H9 (cell line): ENCODE results near the gene ERCC6L. TPM values are rescaled to one million over a fixed set of nuclear protein-coding genes. Genes with fewer than 3 reads are reported as not detected.

ENCODE experiments used
- DNase-seq: peaks from one replicate; pipeline ENCODE4 v3.0.0-alpha.2; 2017
- H2AFZ ChIP-seq: one replicate; pipeline ENCODE4 v1.6.1; 2013; ENCODE audit warnings: mild to moderate bottlenecking, low read length, control low read depth, moderate library complexity
- H2AK5ac ChIP-seq: 2 replicates; pipeline ENCODE4 v1.6.1; 2013; ENCODE audit warnings: low read length, control low read depth, mixed read lengths; ENCODE audit not compliant: insufficient read length
- H2BK120ac ChIP-seq: one replicate; pipeline ENCODE4 v1.6.1; 2013; ENCODE audit warnings: low read depth, mild to moderate bottlenecking, low read length, control low read depth, inconsistent platforms; ENCODE audit not compliant: poor library complexity, severe bottlenecking
- H2BK12ac ChIP-seq: 2 replicates; pipeline ENCODE4 v1.6.1; 2013; ENCODE audit warnings: low read length, control low read depth, mixed read lengths, low read depth; ENCODE audit not compliant: insufficient read length
- H2BK15ac ChIP-seq: 2 replicates; pipeline ENCODE4 v1.6.1; 2013; ENCODE audit warnings: low read depth, low read length, control low read depth
- H2BK20ac ChIP-seq: one replicate; pipeline ENCODE4 v1.6.1; 2013; ENCODE audit warnings: low read depth, mild to moderate bottlenecking, low read length, control low read depth, inconsistent platforms; ENCODE audit not compliant: poor library complexity, severe bottlenecking
- H2BK5ac ChIP-seq: 2 replicates; pipeline ENCODE4 v1.6.1; 2013; ENCODE audit warnings: low read length, control low read depth, mixed read lengths; ENCODE audit not compliant: insufficient read length
- H3K14ac ChIP-seq: 2 replicates; pipeline ENCODE4 v1.6.1; 2013; ENCODE audit warnings: low read length, control low read depth; ENCODE audit not compliant: insufficient read depth
- H3K18ac ChIP-seq: 2 replicates; pipeline ENCODE4 v1.6.1; 2013; ENCODE audit warnings: low read depth, mild to moderate bottlenecking, mixed read lengths, low read length, control low read depth; ENCODE audit not compliant: insufficient read length
- H3K23ac ChIP-seq: 2 replicates; pipeline ENCODE4 v1.6.1; 2013; ENCODE audit warnings: low read length, control low read depth, mixed read lengths, low read depth; ENCODE audit not compliant: insufficient read length
- H3K23me2 ChIP-seq: 2 replicates; pipeline ENCODE4 v1.6.1; 2013; ENCODE audit warnings: low read depth, mild to moderate bottlenecking, mixed read lengths, low read length, control low read depth; ENCODE audit not compliant: insufficient read length, poor library complexity, severe bottlenecking
- H3K27ac ChIP-seq: 2 replicates; pipeline ENCODE4 v1.5.1; 2013; ENCODE audit warnings: low read length, control low read depth, mixed read lengths, low read depth; ENCODE audit not compliant: insufficient read length
- H3K27me3 ChIP-seq: 2 replicates; pipeline ENCODE4 v1.6.1; 2013; ENCODE audit warnings: low read length, control low read depth, inconsistent platforms; ENCODE audit not compliant: insufficient read depth
- H3K4ac ChIP-seq: 2 replicates; pipeline ENCODE4 v1.6.1; 2013; ENCODE audit warnings: low read depth, mild to moderate bottlenecking, control low read depth, inconsistent platforms, low read length, moderate library complexity
- H3K4me1 ChIP-seq: 2 replicates; pipeline ENCODE4 v1.6.1; 2013; ENCODE audit warnings: low read length, control low read depth, inconsistent platforms; ENCODE audit not compliant: insufficient read depth
- H3K4me2 ChIP-seq: 2 replicates; pipeline ENCODE4 v1.6.1; 2013; ENCODE audit warnings: low read length, control low read depth, mixed read lengths; ENCODE audit not compliant: insufficient read length, insufficient read depth
- H3K56ac ChIP-seq: 2 replicates; pipeline ENCODE4 v1.6.1; 2013; ENCODE audit warnings: low read depth, mild to moderate bottlenecking, mixed read lengths, low read length, control low read depth; ENCODE audit not compliant: insufficient read length
- H3K79me1 ChIP-seq: 2 replicates; pipeline ENCODE4 v1.6.1; 2013; ENCODE audit warnings: low read depth, mild to moderate bottlenecking, moderate library complexity, low read length, control low read depth, inconsistent platforms; ENCODE audit not compliant: insufficient read depth, poor library complexity, severe bottlenecking
- H3K79me2 ChIP-seq: 2 replicates; pipeline ENCODE4 v1.6.1; 2013; ENCODE audit warnings: low read length, control low read depth, inconsistent platforms; ENCODE audit not compliant: insufficient read depth
- H3K9ac ChIP-seq: 2 replicates; pipeline ENCODE4 v1.6.1; 2013; ENCODE audit warnings: low read length, control low read depth, mixed read lengths; ENCODE audit not compliant: insufficient read length; ENCODE audit errors: extremely low read depth
- H3K9me3 ChIP-seq: one replicate; pipeline ENCODE4 v1.6.1; 2013; ENCODE audit warnings: low read depth, low read length, inconsistent platforms; ENCODE audit not compliant: control insufficient read depth
- H3T11ph ChIP-seq: one replicate; pipeline ENCODE4 v1.6.1; 2013; ENCODE audit warnings: mild to moderate bottlenecking, low read length, control low read depth, inconsistent platforms
- H4K20me1 ChIP-seq: one replicate; pipeline ENCODE4 v1.6.1; 2013; ENCODE audit not compliant: control insufficient read depth, insufficient read length, insufficient read depth
- H4K5ac ChIP-seq: 2 replicates; pipeline ENCODE4 v1.6.1; 2013; ENCODE audit warnings: low read depth, mild to moderate bottlenecking, mixed read lengths, low read length, control low read depth; ENCODE audit not compliant: insufficient read length
- H4K8ac ChIP-seq: replicated peaks from 2 replicates; pipeline ENCODE4 v1.6.1; 2013; ENCODE audit warnings: low read length, control low read depth, mixed read lengths, low read depth; ENCODE audit not compliant: insufficient read length
- H4K91ac ChIP-seq: 2 replicates; pipeline ENCODE4 v1.6.1; 2013; ENCODE audit warnings: low read depth, mild to moderate bottlenecking, moderate library complexity, mixed read lengths, low read length, control low read depth; ENCODE audit not compliant: insufficient read length
- H3K27ac Mint-ChIP-seq, 3 experiments: 2 replicates in 2 of 3; 3 replicates in 1 of 3; pipeline ENCODE4 v1.8.0; 2020 to 2021; ENCODE audit warnings: mixed read lengths in 3 of 3, mild to moderate bottlenecking in 1 of 3, moderate library complexity in 1 of 3
- H3K27me3 Mint-ChIP-seq: 2 replicates; pipeline ENCODE4 v1.8.0; 2021; ENCODE audit warnings: low read depth, mild to moderate bottlenecking, moderate library complexity, mixed read lengths
- H3K36me3 Mint-ChIP-seq, 3 experiments: 2 replicates in 2 of 3; 3 replicates in 1 of 3; pipeline ENCODE4 v1.8.0; 2020 to 2021; ENCODE audit warnings: low read depth in 3 of 3, mixed read lengths in 3 of 3; ENCODE audit not compliant: insufficient read depth in 1 of 3
- H3K4me1 Mint-ChIP-seq, 2 experiments: 2 replicates each; pipeline ENCODE4 v1.8.0; 2020; ENCODE audit warnings: mixed read lengths in 2 of 2
- H3K4me3 Mint-ChIP-seq, 2 experiments: 2 replicates in 1 of 2; 3 replicates in 1 of 2; pipeline ENCODE4 v1.8.0; 2020 to 2021; ENCODE audit warnings: mild to moderate bottlenecking in 2 of 2, mixed read lengths in 2 of 2, moderate library complexity in 1 of 2
- H3K9me3 Mint-ChIP-seq, 2 experiments: 2 replicates in 1 of 2; 3 replicates in 1 of 2; pipeline ENCODE4 v1.8.0; 2020; ENCODE audit warnings: mild to moderate bottlenecking in 2 of 2, mixed read lengths in 2 of 2, moderate library complexity in 1 of 2
- WGBS: extraction: QIAGEN DNeasy Blood & Tissue Kit; methylation state at CpG from one replicate; pipeline ENCODE4 v1.1.7; 2013; ENCODE audit warnings: missing lambda C conversion rate, low lambda C conversion rate, mixed read lengths; ENCODE audit not compliant: insufficient read length; ENCODE audit errors: extremely low coverage; 5-methylcytosine and 5-hydroxymethylcytosine counted together
- total RNA-seq: library from RNA; stranded (reverse); gene quantifications from 2 replicates; pipeline ENCODE4 v1.2.1, GENCODE V29; 2021
- TF ChIP-seq, protein P1 (sequence below): fragments of 200-600 bp; sonication (generic); conservative IDR thresholded peaks from 3 replicates; pipeline ENCODE4 v1.8.0; 2021; ENCODE audit warnings: antibody characterized with exemption, mild to moderate bottlenecking

Gene ERCC6L
- total RNA-seq, 1 experiment from 2014 or later, result 18.1 TPM

GRCh38 chrX:72258174-72258573, 19.3 kb upstream of the ERCC6L start:
- Histone ChIP-seq H2BK20ac (no peak overlapping the region), H3K23me2 (no peaks in the 10 kb centered on the region), H4K5ac (no peak overlapping the region), H2BK12ac (no peak overlapping the region), H3K23ac (no peak overlapping the region), H3K4ac (no peak overlapping the region), H3K9me3 (peaks cover 8% of the 10 kb centered on the region), H3K27ac (no peak overlapping the region), H3K4me1 (no peaks in the 10 kb centered on the region), H2BK120ac (no peak overlapping the region), H3K79me1 (no peaks in the 10 kb centered on the region), H3K9ac (no peak overlapping the region), H3K18ac (no peak overlapping the region), H3T11ph (no peak overlapping the region), H3K79me2 (no peaks in the 10 kb centered on the region), H2AFZ (no peak overlapping the region), H2AK5ac (no peak overlapping the region), H4K20me1 (no peaks in the 10 kb centered on the region), H2BK15ac (no peak overlapping the region), H3K4me2 (no peak overlapping the region), H3K27me3 (no peaks in the 10 kb centered on the region), H2BK5ac (no peak overlapping the region), H3K56ac (no peak overlapping the region), H4K8ac (no peak overlapping the region), H3K14ac (no peak overlapping the region), H4K91ac (no peak overlapping the region)
- no CpG with 5 or more reads among the region's 7 CpGs for WGBS
- peaks cover 6% of the 10 kb centered on the region for H3K27me3 Mint-ChIP-seq
- no peak overlapping the region for H3K27ac Mint-ChIP-seq
- H3K9me3 Mint-ChIP-seq, result peaks cover 60 to 68% of the 10 kb centered on the region in 2 experiments
- DNase-seq, result no peak
- H3K36me3 Mint-ChIP-seq, result peaks cover 0 to 6% (median 5%) of the 10 kb centered on the region in 3 experiments; a peak in 5 of 7 replicates
- H3K4me1 Mint-ChIP-seq, result peaks cover 14 to 21% of the 10 kb centered on the region in 2 experiments
- TF ChIP-seq, protein P1, sequence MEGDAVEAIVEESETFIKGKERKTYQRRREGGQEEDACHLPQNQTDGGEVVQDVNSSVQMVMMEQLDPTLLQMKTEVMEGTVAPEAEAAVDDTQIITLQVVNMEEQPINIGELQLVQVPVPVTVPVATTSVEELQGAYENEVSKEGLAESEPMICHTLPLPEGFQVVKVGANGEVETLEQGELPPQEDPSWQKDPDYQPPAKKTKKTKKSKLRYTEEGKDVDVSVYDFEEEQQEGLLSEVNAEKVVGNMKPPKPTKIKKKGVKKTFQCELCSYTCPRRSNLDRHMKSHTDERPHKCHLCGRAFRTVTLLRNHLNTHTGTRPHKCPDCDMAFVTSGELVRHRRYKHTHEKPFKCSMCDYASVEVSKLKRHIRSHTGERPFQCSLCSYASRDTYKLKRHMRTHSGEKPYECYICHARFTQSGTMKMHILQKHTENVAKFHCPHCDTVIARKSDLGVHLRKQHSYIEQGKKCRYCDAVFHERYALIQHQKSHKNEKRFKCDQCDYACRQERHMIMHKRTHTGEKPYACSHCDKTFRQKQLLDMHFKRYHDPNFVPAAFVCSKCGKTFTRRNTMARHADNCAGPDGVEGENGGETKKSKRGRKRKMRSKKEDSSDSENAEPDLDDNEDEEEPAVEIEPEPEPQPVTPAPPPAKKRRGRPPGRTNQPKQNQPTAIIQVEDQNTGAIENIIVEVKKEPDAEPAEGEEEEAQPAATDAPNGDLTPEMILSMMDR, result no peak
- no peak overlapping the region for H3K4me3 Mint-ChIP-seq
